HG02588 (cell line): Measurements from ENCODE around the gene SEC14L1.

Experiments
- ATAC-seq: cut with Tn5 transposase; IDR thresholded peaks from one replicate; pipeline ENCODE4 v1.9.1; 2021; ENCODE audit warnings: mild to moderate bottlenecking, moderate library complexity; ENCODE audit not compliant: unreplicated experiment

The SEC14L1 gene

GRCh38 chr17:77188084-77189066 is 47.6 kb downstream of the SEC14L1 start:
- ATAC-seq, result no peak

DNA sequence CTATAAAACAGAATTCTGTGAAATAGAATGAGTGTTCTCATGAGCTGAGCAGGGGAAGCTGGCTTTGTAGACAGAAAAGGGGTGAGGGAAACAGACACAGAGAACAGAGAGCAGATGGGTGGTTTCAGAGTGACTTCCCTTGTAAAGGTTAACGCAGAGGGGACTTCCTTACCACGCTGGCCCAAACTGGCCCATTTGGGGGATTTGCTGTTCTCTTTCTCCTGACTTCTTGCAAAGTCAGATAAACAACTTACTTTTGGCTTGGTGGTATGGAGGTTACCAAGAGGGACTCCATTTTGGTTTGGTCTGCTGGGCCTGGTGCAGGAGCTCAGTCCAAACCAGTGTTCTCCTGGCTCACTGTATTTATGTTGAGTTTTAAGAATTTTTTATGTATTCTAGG is 48.4 kb downstream of the SEC14L1 start:
- ATAC-seq, result peak; percentile 53

GRCh38 chr17:77190576-77190975 is 49.8 kb downstream of the SEC14L1 start:
- no peak for ATAC-seq

GRCh38 chr17:77191244-77191643 is 50.5 kb downstream of the SEC14L1 start:
- ATAC-seq, result no peak

DNA sequence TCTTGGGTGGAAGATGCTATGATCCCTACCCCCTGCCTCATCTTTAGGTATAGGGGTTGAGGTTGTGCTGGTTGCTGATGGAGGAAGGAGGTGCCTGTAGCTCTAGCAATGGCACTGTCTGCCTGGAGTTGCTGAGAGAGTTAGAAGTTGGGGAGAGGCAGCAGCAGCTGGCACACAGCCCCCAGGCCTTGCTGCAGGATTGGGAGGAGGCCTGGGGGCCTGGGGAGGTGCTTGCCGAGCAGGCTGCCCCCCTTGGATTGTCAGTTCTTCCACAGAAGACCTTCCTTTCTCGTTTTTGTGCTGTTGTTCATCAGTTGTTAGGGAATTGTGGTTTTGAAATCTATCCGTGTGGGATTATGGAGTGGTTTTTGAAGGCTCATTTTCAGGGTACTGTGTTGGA is 52.9 kb downstream of the SEC14L1 start:
- no peak for ATAC-seq

- ATAC-seq, result no peak
Measured at GRCh38 chr17:77194179-77194578, 53.4 kb downstream of the SEC14L1 start.

DNA sequence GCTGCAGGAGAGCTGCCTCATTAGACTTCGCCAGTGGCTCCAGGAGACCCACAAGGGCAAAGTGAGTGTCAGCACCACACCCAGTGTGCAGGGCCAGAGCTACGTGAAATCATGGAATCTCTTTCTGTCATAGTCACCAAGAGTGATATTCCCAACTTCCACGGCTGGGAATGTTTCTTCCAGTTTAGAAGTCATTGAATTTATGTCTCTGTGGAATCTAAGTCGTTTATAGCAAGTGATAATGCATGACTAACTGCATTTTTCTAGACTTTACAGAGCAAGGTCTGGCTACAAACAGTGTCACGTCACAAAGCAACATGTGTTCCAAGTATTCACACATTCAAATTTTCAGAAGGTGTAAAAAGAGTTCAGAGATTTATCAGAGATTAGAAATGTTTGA is 55.5 kb downstream of the SEC14L1 start:
- no peak for ATAC-seq

GRCh38 chr17:77197115-77197514 is 56.3 kb downstream of the SEC14L1 start:
- ATAC-seq, result no peak

DNA sequence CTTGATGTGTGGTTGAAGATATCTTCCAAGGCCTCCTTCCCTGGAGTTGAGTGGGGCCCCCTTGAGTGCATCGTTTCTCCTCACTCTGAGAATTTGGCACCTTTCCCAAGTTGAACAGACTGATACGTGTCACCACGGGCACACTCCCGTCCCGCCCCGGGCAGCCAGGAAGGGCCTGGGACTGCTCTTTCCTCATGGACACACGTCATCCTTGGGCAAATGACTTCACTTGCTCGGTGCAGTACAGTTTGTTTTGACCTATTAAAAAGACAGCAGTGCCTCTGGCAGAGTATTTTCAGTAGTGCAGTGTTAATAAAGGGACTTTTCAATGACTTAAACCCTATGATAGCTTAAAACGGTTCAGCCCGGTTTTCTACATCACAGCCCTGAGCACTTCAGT is 59.9 kb downstream of the SEC14L1 start:
- no peak for ATAC-seq

DNA sequence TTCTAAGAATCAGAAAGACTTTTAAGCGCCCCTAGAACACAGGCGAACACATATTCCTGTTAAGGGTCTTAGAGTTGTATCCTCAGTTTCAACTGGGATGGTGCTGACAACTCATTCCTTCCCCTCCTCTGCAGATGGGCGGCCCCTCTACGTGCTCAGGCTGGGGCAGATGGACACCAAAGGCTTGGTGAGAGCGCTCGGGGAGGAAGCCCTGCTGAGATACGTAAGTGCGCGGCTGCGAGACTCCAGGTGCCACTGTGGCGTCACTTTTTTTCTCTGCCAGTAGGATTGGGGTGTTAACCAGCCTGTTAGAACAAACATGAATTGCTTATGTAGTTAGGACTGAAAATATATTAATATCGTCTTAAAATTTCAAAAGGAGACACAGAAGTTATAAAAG is 62.7 kb downstream of the SEC14L1 start:
- no peak for ATAC-seq

- no peak for ATAC-seq
Measured at GRCh38 chr17:77203846-77204245, 63.1 kb downstream of the SEC14L1 start.

DNA sequence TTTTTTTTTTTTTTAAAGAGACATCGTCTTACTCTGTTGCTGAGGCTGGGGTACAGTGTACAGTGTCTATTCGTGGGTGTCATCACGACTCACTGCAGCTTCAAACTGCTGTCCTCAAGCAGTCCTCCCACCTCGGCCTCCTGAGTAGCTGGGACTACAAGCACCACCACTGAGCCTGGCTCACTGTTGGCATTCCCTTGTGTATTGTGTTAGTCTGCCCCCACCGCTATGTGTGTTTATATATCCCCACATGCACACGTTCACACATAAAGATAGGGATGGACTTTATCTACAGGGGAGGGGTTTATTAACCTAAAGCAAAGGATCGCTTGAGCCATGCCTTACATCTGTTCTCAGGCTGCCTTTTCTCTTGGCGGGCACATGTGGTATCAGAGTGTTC is 63.8 kb downstream of the SEC14L1 start:
- no peak for ATAC-seq

GRCh38 chr17:77205396-77206125 is 64.8 kb downstream of the SEC14L1 start:
- no peak for ATAC-seq

DNA sequence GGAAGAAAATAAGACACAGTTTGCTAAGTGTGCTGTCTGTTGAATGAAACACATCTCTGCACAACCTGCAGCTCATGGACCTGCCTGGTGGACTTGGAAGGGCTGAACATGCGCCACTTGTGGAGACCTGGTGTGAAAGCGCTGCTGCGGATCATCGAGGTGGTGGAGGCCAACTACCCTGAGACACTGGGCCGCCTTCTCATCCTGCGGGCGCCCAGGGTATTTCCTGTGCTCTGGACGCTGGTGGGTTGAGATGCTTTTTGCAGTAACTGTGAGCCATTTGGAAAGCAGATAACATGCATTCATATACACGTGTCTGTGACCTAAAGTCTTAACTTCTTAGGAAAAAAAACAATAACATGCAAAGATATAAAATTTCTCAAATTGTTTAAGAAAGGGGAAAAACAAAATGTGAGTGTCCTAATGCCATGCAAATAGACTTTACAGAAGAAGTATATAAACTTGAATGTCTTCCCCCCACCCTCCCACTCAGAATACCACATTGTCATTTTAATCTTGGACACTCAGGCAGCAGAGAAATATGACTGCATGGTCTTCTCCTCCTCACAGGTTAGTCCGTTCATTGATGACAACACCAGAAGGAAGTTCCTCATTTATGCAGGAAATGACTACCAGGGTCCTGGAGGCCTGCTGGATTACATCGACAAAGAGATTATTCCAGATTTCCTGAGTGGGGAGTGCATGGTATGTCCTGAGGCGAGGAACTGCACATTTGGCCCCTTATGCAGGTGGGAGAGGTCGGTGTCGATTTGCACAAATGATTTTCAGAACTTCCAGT is 65.6 kb downstream of the SEC14L1 start:
- ATAC-seq, result no peak

DNA sequence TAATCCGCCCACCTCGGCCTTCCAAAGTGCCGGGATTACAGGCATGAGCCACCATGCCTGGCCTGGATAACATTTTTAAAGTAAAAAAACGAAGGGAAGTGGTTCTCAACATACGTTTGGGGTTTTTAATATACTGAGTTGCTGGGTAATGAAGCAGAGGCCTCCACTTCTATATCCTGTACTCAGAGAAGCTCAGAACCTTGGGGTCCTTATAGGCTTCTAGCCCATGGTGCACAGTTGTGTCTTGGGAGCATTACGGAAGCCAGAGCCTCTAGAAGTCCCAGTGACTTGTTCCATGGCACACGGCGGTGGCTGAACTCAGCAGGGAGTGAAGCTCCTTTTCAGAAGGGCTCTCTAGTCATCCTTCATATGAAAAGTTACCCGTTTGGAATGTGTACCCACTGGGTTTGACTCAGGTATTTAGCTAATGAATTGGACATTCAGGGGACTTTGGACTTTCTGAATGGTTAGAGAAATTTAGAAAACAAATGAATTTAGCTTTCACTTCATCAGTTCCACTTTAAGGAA is 67.0 kb downstream of the SEC14L1 start:
- no peak for ATAC-seq

GRCh38 chr17:77208217-77208808 is 67.5 kb downstream of the SEC14L1 start:
- no peak for ATAC-seq

- ATAC-seq, result no peak
Measured at GRCh38 chr17:77208856-77209255, 68.1 kb downstream of the SEC14L1 start.

DNA sequence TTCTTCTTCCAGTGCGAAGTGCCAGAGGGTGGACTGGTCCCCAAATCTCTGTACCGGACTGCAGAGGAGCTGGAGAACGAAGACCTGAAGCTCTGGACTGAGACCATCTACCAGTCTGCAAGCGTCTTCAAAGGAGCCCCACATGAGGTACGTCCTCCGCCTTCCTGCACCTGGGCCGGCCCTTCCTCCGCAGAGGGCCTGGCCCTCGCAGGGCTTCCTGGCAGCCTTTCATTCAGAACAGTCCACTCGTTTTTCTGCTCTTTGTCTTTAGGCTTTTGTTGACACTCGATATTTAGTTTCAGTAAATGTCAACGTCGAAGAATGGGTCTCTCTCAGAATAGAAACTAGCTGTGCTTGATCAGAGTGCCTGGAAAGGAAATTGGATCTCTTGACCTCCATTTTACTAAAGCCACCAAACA is 68.6 kb downstream of the SEC14L1 start:
- ATAC-seq, result no peak

GRCh38 chr17:77210331-77210730 is 69.6 kb downstream of the SEC14L1 start:
- ATAC-seq, result no peak

DNA sequence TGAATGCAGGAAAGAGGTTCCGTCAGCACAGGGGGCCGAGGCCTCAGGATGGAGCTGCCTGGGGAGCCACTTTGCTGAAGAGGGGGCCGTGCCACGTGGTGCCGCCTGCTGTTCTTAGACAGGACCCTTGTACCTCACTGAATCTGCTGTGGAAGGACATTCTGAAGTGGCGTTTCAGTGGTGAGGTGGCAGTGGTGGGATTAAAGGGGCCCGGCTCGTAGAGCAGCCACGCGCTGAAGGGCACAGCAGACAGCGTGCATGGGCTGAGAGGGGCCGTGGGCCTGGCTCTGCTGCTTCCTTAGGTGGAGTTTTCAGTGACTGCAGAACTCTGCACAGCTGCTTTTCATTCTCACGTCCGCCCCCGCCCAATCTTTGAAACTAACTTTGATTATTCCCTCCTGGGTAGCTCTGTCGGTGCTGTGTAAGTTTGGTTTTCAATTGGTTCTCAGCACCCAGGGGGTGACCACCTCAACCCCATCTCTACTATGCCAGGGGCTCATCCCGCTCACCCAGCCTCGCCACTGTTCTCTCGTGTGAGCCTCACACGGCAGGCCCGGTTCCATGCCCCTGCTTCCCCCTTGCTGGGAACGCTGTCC is 70.3 kb downstream of the SEC14L1 start:
- ATAC-seq, result no peak
